ENCODE data around the gene ACSF3. TPM values are rescaled to one million over a fixed set of nuclear protein-coding genes. Genes with fewer than 3 reads are reported as not detected.
"Not testable (repeated sequence)": the region's sequence is repeated elsewhere in the genome, so short reads cannot be mapped to it uniquely, and the experiment has no call there.

The ACSF3 gene
- total RNA-seq, 2 experiments from 2014 or later, result 44.7 to 49.5 TPM

GRCh38 chr16:89073346-89074071, 20.1 kb upstream of the ACSF3 start:
- no peak for TF ChIP-seq CTCF (IDR thresholded peaks at IDR 0.05)
- ChIA-PET POLR2A (no interaction called here), CTCF (no interaction called here)
- Histone ChIP-seq H3K4me1 (ENCODE audit: insufficient read depth, low read length) (no peaks in the 10 kb centered on the region), H3K27ac (ENCODE audit: low read depth in 1 of 2, low read length in 2 of 2) (no peak overlapping the region), H3K4me3 (ENCODE audit: low read length) (no peak overlapping the region), H3K9me3 (ENCODE audit: control insufficient read depth in 1 of 2, insufficient read depth in 1 of 2, low read length in 2 of 2) (peaks cover 0 to 35% of the 10 kb centered on the region in 2 experiments), H3K36me3 (ENCODE audit: insufficient read depth, low read length) (no peaks in the 10 kb centered on the region), H3K27me3 (ENCODE audit: control insufficient read depth in 1 of 2, insufficient read depth in 2 of 2, low read length in 2 of 2) (no peaks in the 10 kb centered on the region)
- no peak for ATAC-seq (ENCODE audit: poor library complexity)
- Mint-ChIP-seq H3K27me3 (no peaks in the 10 kb centered on the region), H3K4me3 (no peak overlapping the region), H3K36me3 (ENCODE audit: low read depth) (no peaks in the 10 kb centered on the region), H3K9me3 (no peaks in the 10 kb centered on the region), H3K27ac (no peak overlapping the region), H3K4me1 (ENCODE audit: low read depth) (no peaks in the 10 kb centered on the region)
- intact Hi-C loops (cut with DNase I, micrococcal nuclease), result no loop called here
- DNase-seq, result no peak

- H3K27ac Mint-ChIP-seq; H3K4me3 Mint-ChIP-seq; H3K36me3 Mint-ChIP-seq (ENCODE audit: low read depth); H3K36me3 ChIP-seq (ENCODE audit: insufficient read depth, low read length); H3K9me3 Mint-ChIP-seq; H3K27ac ChIP-seq (ENCODE audit: low read depth in 1 of 2, low read length in 2 of 2); DNase-seq; H3K4me1 ChIP-seq (ENCODE audit: insufficient read depth, low read length); intact Hi-C loops (cut with DNase I, micrococcal nuclease); H3K4me1 Mint-ChIP-seq (ENCODE audit: low read depth); H3K27me3 Mint-ChIP-seq; CTCF ChIA-PET; POLR2A ChIA-PET; H3K4me3 ChIP-seq (ENCODE audit: low read length); H3K27me3 ChIP-seq (ENCODE audit: control insufficient read depth in 1 of 2, insufficient read depth in 2 of 2, low read length in 2 of 2); ATAC-seq (ENCODE audit: poor library complexity): not testable (repeated sequence)
- peaks cover 0 to 35% of the 10 kb centered on the region in 2 experiments for H3K9me3 ChIP-seq (ENCODE audit: control insufficient read depth in 1 of 2, insufficient read depth in 1 of 2, low read length in 2 of 2)
These were observed 19.5 kb upstream of the ACSF3 start for GRCh38 chr16:89074072-89074674.

- ATAC-seq (ENCODE audit: poor library complexity) (no peak), DNase-seq (no peak)
- Mint-ChIP-seq H3K36me3 (ENCODE audit: low read depth) (no peaks in the 10 kb centered on the region), H3K4me3 (no peak overlapping the region), H3K9me3 (no peaks in the 10 kb centered on the region), H3K27ac (no peak overlapping the region), H3K27me3 (no peaks in the 10 kb centered on the region), H3K4me1 (ENCODE audit: low read depth) (no peaks in the 10 kb centered on the region)
- CTCF ChIA-PET, result no interaction called here
- Histone ChIP-seq H3K27ac (ENCODE audit: low read depth in 1 of 2, low read length in 2 of 2) (peak overlapping the region in 1 of 2 donors; percentile 1), H3K36me3 (ENCODE audit: insufficient read depth, low read length) (no peaks in the 10 kb centered on the region), H3K27me3 (ENCODE audit: control insufficient read depth in 1 of 2, insufficient read depth in 2 of 2, low read length in 2 of 2) (no peaks in the 10 kb centered on the region), H3K4me3 (ENCODE audit: low read length) (no peak overlapping the region), H3K9me3 (ENCODE audit: control insufficient read depth in 1 of 2, insufficient read depth in 1 of 2, low read length in 2 of 2) (peaks cover 0 to 31% of the 10 kb centered on the region in 2 experiments), H3K4me1 (ENCODE audit: insufficient read depth, low read length) (no peaks in the 10 kb centered on the region)
- intact Hi-C loops (cut with DNase I, micrococcal nuclease), result loop anchor here in 1 of 2 experiments (5.0 kb wide), 1 partner anchor 82 kb away; no protein-coding TSS in a partner anchor
- POLR2A ChIA-PET, result no interaction called here
- no peak for TF ChIP-seq CTCF (IDR thresholded peaks at IDR 0.05)
These were observed 18.6 kb upstream of the ACSF3 start for GRCh38 chr16:89074803-89075688.

Data from CD4-positive, alpha-beta T cell (primary cell).